CD4-positive, alpha-beta memory T cell (primary cell): ENCODE data around the gene ATP8B3. TPM values are rescaled to one million over a fixed set of nuclear protein-coding genes. Genes with fewer than 3 reads are reported as not detected.

Source experiments
- CTCF ChIA-PET: fragments of 350-600 bp; sonication (Branson Sonifier 250); formaldehyde crosslinking; loops from one replicate; lab custom pipeline; 2021; ENCODE audit warnings: inconsistent platforms; ENCODE audit not compliant: partially characterized antibody; lab: Charles Lee
- POLR2A ChIA-PET: fragments of 350-600 bp; sonication (Branson Sonifier 250); formaldehyde crosslinking; loops from one replicate; lab custom pipeline; 2021; ENCODE audit not compliant: partially characterized antibody; lab: Charles Lee
- DNase-seq, 5 donors: peaks; one replicate each; pipeline versions ENCODE4 v3.0.0 to v3.0.0-alpha.2; 2020 to 2022; ENCODE audit warnings: mixed read lengths in 1 of 5
- H3K27ac ChIP-seq: one replicate; pipeline ENCODE4 v1.7.0; 2013; ENCODE audit warnings: low read depth, low read length
- H3K27me3 ChIP-seq: 2 replicates; pipeline ENCODE4 v1.7.0; 2013; ENCODE audit warnings: mild to moderate bottlenecking, low read length, moderate library complexity; ENCODE audit not compliant: insufficient read depth
- H3K36me3 ChIP-seq: 2 replicates; pipeline ENCODE4 v1.7.0; 2013; ENCODE audit warnings: mild to moderate bottlenecking, low read length, moderate library complexity; ENCODE audit not compliant: insufficient read depth
- H3K4me1 ChIP-seq: 2 replicates; pipeline ENCODE4 v1.7.0; 2013; ENCODE audit warnings: mild to moderate bottlenecking, low read length, moderate library complexity; ENCODE audit not compliant: insufficient read depth
- H3K4me3 ChIP-seq, 2 donors: one replicate each; pipeline ENCODE4 v1.7.0; 2013; ENCODE audit warnings: low read length in 2 of 2, mild to moderate bottlenecking in 1 of 2
- H3K9me3 ChIP-seq, 2 donors: one replicate each; pipeline ENCODE4 v1.7.0; 2013; ENCODE audit warnings: low read length in 2 of 2, control low read depth in 1 of 2; ENCODE audit not compliant: control insufficient read depth in 1 of 2
- H3K27ac Mint-ChIP-seq, 7 donors: one replicate each; pipeline ENCODE4 v1.8.0; 2020 to 2021; ENCODE audit warnings: mixed read lengths in 7 of 7, mild to moderate bottlenecking in 6 of 7, inconsistent platforms in 3 of 7, moderate library complexity in 3 of 7
- H3K27me3 Mint-ChIP-seq, 2 donors: one replicate each; pipeline ENCODE4 v1.8.0; 2020 to 2021; ENCODE audit warnings: mixed read lengths in 2 of 2
- H3K36me3 Mint-ChIP-seq, 2 donors: one replicate each; pipeline ENCODE4 v1.8.0; 2020 to 2021; ENCODE audit warnings: mixed read lengths in 2 of 2, inconsistent platforms in 1 of 2, mild to moderate bottlenecking in 1 of 2
- H3K4me1 Mint-ChIP-seq, 4 donors: one replicate each; pipeline ENCODE4 v1.8.0; 2020 to 2021; ENCODE audit warnings: mixed read lengths in 4 of 4, mild to moderate bottlenecking in 1 of 4
- H3K4me3 Mint-ChIP-seq, 8 donors: one replicate each; pipeline ENCODE4 v1.8.0; 2020 to 2021; ENCODE audit warnings: mixed read lengths in 8 of 8, mild to moderate bottlenecking in 7 of 8, moderate library complexity in 6 of 8, inconsistent platforms in 3 of 8
- H3K9me3 Mint-ChIP-seq, 8 donors: one replicate each; pipeline ENCODE4 v1.8.0; 2020 to 2021; ENCODE audit warnings: mixed read lengths in 8 of 8, mild to moderate bottlenecking in 5 of 8, inconsistent platforms in 3 of 8, moderate library complexity in 1 of 8
- intact Hi-C: fragments of 100-400 bp; cut with micrococcal nuclease; formaldehyde crosslinking; loops from one replicate; pipeline ENCODE4 v1.15.1; 2023
- polyA plus RNA-seq, 2 donors: library from polyadenylated mRNA; unstranded; fragments of 300-500 nt; fragmentation: Illumina TruSeq; gene quantifications; one replicate each; pipeline ENCODE4 v1.2.3, GENCODE V29; 2021
- total RNA-seq, 2 experiments: library from RNA; stranded (reverse); gene quantifications; one replicate each; pipeline ENCODE4 v1.2.3, GENCODE V29; 2021

ATP8B3 gene
- total and polyA plus RNA-seq, 4 experiments from 2014 or later = 0.73 to 5.5 (median 3.6) TPM

DNA sequence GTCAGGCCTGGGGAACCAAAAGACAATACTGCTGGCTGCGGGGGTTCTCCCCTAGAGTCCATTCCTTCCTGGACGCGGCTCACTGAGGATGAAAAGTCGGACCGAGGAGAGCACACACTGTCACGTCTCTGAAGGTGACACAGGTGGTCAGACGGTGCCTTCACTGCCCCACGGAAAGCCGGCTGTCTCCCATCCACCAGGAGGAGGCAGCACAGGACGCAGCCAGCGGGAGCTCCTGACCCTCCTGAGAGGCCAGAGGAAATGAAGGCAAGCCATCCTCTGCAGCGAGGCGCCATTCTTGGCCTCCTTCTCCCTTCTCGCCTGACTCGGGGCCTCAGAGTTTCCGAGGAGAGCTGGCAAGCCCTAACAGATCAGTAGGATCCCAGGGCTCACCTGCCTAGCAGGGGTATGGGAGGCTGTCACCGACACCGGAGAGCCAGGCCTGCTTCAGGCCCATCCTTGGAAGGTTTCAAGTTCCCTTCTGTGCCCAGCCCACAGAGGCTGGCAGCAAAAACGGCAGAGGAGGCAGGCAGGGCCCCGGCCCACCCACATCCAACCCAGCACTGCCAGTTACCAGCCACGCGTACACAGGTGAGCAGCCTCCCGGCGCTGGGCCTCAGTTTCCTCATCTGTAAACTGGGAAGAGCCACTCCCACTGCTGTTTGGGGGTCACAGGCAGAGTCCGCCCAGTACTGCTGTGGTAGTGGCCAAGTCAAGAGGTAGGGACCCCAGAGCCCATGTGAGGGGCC, 31.7 kb upstream of the ATP8B3 start:
- H3K4me1 ChIP-seq = peaks cover 68% of the 10 kb centered on the region
- intact Hi-C loops = no loop called here
- H3K4me3 Mint-ChIP-seq = peak overlapping the region in 1 of 8 donors; percentile 15
- ChIA-PET POLR2A (no interaction called here), CTCF (no interaction called here)
- DNase-seq = no peak
- peaks cover 0 to 2% (median 0%) of the 10 kb centered on the region in 8 donors for H3K9me3 Mint-ChIP-seq
- peaks cover 0 to 10% of the 10 kb centered on the region in 2 donors for H3K36me3 Mint-ChIP-seq
- H3K9me3 ChIP-seq = no peaks in the 10 kb centered on the region
- no peak overlapping the region for H3K4me3 ChIP-seq
- no peaks in the 10 kb centered on the region for H3K27me3 Mint-ChIP-seq
- H3K27me3 ChIP-seq = no peaks in the 10 kb centered on the region
- peak overlapping the region in 4 of 7 donors; percentile 23 to 65 (median 40) for H3K27ac Mint-ChIP-seq
- peaks cover 25 to 77% (median 49%) of the 10 kb centered on the region in 4 donors for H3K4me1 Mint-ChIP-seq
- H3K27ac ChIP-seq = no peak overlapping the region
- peaks cover 13% of the 10 kb centered on the region for H3K36me3 ChIP-seq

DNA sequence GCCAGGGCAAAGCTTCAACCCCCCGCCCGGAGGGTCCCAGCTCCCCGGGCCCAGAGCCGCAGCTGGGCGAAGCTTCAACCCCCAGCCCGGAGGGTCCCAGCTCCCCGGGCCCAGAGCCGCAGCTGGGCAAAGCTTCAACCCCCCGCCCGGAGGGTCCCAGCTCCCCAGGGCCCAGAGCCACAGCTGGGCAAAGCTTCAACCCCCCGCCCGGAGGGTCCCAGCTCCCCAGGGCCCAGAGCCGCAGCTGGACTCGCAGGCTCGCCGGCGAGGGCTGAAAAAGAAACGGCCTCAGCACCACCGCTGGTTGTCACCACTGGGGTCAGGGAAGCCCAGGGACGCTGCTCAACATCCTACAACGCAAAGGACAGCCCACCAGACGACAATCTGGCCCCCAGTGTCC, 31.0 kb upstream of the ATP8B3 start:
- H3K27ac Mint-ChIP-seq = no peak overlapping the region
- peaks cover 0 to 7% of the 10 kb centered on the region in 2 donors for H3K36me3 Mint-ChIP-seq
- peaks cover 0 to 2% (median 0%) of the 10 kb centered on the region in 8 donors for H3K9me3 Mint-ChIP-seq
- peaks cover 23 to 82% (median 46%) of the 10 kb centered on the region in 4 donors for H3K4me1 Mint-ChIP-seq
- POLR2A ChIA-PET = no interaction called here
- CTCF ChIA-PET = interaction anchor here (7.8 kb wide), 1 partner anchor 16 kb away, joined by 77 read pairs; no protein-coding TSS in a partner anchor
- peaks cover 67% of the 10 kb centered on the region for H3K4me1 ChIP-seq
- H3K9me3 ChIP-seq = no peaks in the 10 kb centered on the region
- H3K27me3 Mint-ChIP-seq = no peaks in the 10 kb centered on the region
- H3K36me3 ChIP-seq = peaks cover 13% of the 10 kb centered on the region
- H3K27ac ChIP-seq = no peak overlapping the region
- no peaks in the 10 kb centered on the region for H3K27me3 ChIP-seq
- H3K4me3 Mint-ChIP-seq = no peak overlapping the region
- intact Hi-C loops = no loop called here
- no peak overlapping the region for H3K4me3 ChIP-seq
- DNase-seq = no peak

DNA sequence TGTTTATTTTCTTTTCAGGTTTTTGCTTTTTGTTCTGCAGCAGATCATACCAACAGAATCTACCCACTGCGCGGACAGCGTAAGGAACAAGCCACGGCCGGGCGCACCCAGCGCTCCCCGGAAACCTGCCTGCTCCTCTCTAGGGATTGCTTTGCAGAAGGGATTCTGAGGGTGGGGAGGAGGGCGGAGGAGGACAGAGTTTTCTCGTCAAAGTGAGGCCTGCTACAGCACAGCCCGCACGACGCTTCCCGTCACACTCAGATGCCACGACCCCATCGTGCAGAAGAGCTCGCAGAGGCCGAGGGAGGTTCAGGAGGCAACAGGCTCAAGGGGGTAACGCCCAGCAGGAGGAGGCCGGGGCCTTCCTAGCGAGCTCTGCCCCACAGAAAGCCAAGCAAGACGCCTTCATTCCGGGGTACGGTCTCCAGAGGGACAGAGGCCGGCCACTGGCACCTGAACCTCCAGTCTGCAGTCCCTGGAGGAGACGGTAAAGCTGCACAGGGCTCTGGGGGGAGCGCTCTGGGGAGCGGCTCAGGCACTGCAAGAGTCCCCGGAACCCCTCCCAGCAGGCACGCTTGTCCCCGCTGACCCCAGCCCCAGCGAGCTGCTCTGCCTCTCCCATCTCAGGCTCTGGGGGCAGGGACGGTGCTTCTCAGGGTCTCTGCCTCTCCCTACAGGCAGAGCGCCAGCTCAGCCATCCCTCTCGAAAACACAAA, 29.3 kb upstream of the ATP8B3 start:
- Histone ChIP-seq H3K4me3 (no peak overlapping the region), H3K4me1 (peaks cover 63% of the 10 kb centered on the region), H3K27ac (no peak overlapping the region), H3K36me3 (peaks cover 13% of the 10 kb centered on the region), H3K9me3 (no peaks in the 10 kb centered on the region), H3K27me3 (no peaks in the 10 kb centered on the region)
- Mint-ChIP-seq H3K27me3 (no peaks in the 10 kb centered on the region), H3K27ac (peak overlapping the region in 3 of 7 donors; percentile 40 to 69 (median 56)), H3K4me1 (peaks cover 17 to 84% (median 39%) of the 10 kb centered on the region in 4 donors), H3K9me3 (no peaks in the 10 kb centered on the region), H3K4me3 (no peak overlapping the region), H3K36me3 (peaks cover 0 to 6% of the 10 kb centered on the region in 2 donors)
- ChIA-PET POLR2A (no interaction called here), CTCF (interaction anchor here (0.7 to 7.8 kb wide), 3 partner anchors 8 to 201 kb away, joined by 3 to 77 read pairs (median 3); no protein-coding TSS in a partner anchor)
- intact Hi-C loops = no loop called here
- DNase-seq = peak in 1 of 5 donors; percentile 36

DNA sequence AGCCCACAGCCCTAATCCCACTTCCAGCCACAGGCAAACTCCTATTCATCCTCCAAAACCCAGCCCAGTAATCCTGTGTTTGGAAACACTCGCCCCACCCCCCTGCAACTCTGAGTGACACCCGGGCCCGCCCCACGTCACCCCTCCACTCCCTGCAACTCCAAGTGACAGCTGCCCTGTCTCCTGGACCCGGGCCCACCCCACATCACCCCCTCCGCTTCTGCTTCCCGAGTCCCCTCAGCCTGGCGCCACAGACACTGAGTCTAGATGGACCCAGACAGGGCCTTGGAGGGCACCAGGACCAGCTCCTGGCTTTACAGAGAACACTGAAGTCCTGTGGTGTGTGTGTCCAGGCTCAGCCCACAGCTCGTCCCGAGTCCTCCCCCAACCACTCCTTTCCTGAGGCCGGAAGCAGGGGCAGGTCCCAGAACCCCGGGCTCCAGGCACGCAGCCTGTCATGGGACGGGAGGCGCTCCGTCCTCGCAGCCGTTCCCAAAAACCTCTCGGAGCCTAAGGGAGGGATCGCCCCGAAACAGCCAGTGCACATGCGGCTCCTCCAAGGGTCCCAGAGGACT, 28.6 kb upstream of the ATP8B3 start:
- Mint-ChIP-seq H3K36me3 (peaks cover 0 to 9% of the 10 kb centered on the region in 2 donors), H3K27me3 (no peaks in the 10 kb centered on the region), H3K4me3 (peak overlapping the region in 1 of 8 donors; percentile 17), H3K27ac (peak overlapping the region in 1 of 7 donors; percentile 40), H3K4me1 (peaks cover 12 to 84% (median 32%) of the 10 kb centered on the region in 4 donors), H3K9me3 (no peaks in the 10 kb centered on the region)
- Histone ChIP-seq H3K4me3 (no peak overlapping the region), H3K9me3 (no peaks in the 10 kb centered on the region), H3K27me3 (no peaks in the 10 kb centered on the region), H3K36me3 (peaks cover 13% of the 10 kb centered on the region), H3K27ac (no peak overlapping the region), H3K4me1 (peaks cover 60% of the 10 kb centered on the region)
- DNase-seq = no peak
- intact Hi-C loops = no loop called here
- ChIA-PET POLR2A (no interaction called here), CTCF (interaction anchor here (7.8 kb wide), 1 partner anchor 14 kb away, joined by 77 read pairs; no protein-coding TSS in a partner anchor)

DNA sequence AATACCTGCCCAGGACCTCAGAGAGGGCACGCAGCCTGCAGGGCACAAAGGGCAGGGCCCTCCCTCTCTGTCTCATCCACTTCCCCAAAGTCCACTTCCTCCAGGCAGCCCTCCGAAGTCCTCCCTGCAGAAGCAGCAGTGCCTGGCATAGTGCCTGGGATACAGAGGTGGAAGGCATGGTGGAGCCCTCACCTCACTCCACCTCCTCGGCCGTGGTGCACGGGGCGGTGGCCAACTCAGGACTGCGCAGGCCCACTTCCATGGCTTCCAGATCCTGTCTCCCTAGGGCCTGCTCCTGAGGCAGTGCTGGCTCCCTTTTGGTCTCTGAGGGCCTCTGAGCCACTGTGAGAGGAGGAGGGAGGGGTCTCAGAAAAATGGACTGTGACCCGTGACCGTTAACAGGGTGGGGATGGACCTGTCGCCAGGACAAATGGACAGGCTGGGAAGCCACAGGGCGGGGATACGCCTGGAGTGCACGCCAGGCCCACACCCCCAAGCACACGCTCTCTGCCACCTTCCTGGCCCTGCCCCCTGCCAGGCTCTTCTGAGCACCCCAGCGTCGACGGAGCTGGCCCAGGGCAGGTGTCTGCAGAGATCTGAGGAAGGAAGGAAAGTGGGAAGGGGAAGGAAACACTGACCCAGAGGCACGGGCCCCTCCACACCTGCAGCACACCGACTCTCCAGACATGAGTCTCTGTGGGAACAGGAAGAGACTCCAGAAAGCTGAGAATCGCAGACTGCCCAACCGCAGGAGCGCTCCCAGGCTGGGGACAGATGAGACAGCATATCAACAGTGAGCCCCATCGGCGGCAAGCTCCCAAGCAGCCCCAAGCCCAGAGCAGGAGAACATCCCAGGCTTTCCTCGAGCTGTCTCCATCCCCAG, 27.8 kb upstream of the ATP8B3 start:
- intact Hi-C loops = no loop called here
- Histone ChIP-seq H3K4me1 (peaks cover 56% of the 10 kb centered on the region), H3K4me3 (no peak overlapping the region), H3K9me3 (no peaks in the 10 kb centered on the region), H3K27ac (no peak overlapping the region), H3K27me3 (no peaks in the 10 kb centered on the region), H3K36me3 (peaks cover 8% of the 10 kb centered on the region)
- ChIA-PET CTCF (interaction anchor here (7.8 kb wide), 1 partner anchor 13 kb away, joined by 77 read pairs; no protein-coding TSS in a partner anchor), POLR2A (no interaction called here)
- Mint-ChIP-seq H3K9me3 (no peaks in the 10 kb centered on the region), H3K4me1 (peaks cover 12 to 81% (median 30%) of the 10 kb centered on the region in 4 donors), H3K27ac (peak overlapping the region in 2 of 7 donors; percentile 40 to 42), H3K4me3 (peak overlapping the region in 2 of 8 donors; percentile 17 to 39), H3K27me3 (no peaks in the 10 kb centered on the region), H3K36me3 (peaks cover 0 to 9% of the 10 kb centered on the region in 2 donors)
- DNase-seq = no peak

DNA sequence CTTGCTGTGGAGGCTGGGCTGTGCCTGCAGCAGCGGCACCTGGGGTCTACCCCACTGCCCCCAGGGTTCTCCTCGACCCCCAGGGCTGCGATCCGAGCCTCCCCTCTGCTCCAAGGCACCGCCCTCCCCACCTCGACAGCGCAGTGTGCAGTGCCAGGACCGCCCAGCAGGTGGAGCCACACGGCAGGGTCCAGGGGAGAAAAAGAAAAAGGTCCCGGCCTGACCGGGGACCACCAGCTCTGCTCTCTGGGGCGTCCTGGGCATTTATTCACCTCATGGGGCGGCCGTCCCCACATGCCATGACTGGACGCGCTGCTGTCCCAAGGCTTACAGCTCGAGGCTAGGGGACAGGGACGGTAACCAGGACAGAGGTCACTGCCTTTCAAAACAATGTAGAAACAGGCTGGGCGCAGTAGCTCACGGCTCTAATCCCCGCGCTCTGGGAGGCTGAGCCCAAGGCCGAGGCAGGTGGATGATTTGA, 25.6 kb upstream of the ATP8B3 start:
- H3K36me3 ChIP-seq = no peaks in the 10 kb centered on the region
- H3K4me1 ChIP-seq = peaks cover 37% of the 10 kb centered on the region
- Mint-ChIP-seq H3K27me3 (no peaks in the 10 kb centered on the region), H3K36me3 (peaks cover 0 to 7% of the 10 kb centered on the region in 2 donors), H3K4me3 (no peak overlapping the region), H3K9me3 (no peaks in the 10 kb centered on the region), H3K4me1 (peaks cover 11 to 64% (median 23%) of the 10 kb centered on the region in 4 donors), H3K27ac (no peak overlapping the region)
- H3K4me3 ChIP-seq = no peak overlapping the region
- no peak overlapping the region for H3K27ac ChIP-seq
- intact Hi-C loops = no loop called here
- ChIA-PET POLR2A (interaction anchor here (0.9 kb wide), 1 partner anchor 420 kb away, joined by 3 read pairs; no protein-coding TSS in a partner anchor), CTCF (interaction anchor here (0.7 to 7.8 kb wide), 10 partner anchors 9 to 554 kb away, joined by 3 to 77 read pairs (median 4); no protein-coding TSS in a partner anchor)
- H3K9me3 ChIP-seq = no peaks in the 10 kb centered on the region
- peak in 4 of 5 donors; percentile 46 to 64 (median 54) for DNase-seq
- no peaks in the 10 kb centered on the region for H3K27me3 ChIP-seq
